Cardiac muscle cell (in vitro differentiated cells and primary cell): ENCODE data around the gene ERG. TPM values are rescaled to one million over a fixed set of nuclear protein-coding genes. Genes with fewer than 3 reads are reported as not detected.

ENCODE experiments used
- DNase-seq, 2 donors: peaks; one replicate each; pipeline versions ENCODE4 v3.0.0 to v3.0.0-alpha.2; 2010 to 2017; ENCODE audit warnings: low read depth in 1 of 2, low spot score in 1 of 2
- H3K27ac ChIP-seq: fragments of 200-600 bp; sonication (generic); 2 replicates; pipeline ENCODE4 v1.5.1; 2016
- H3K27me3 ChIP-seq: fragments of 200-600 bp; sonication (generic); 2 replicates; pipeline ENCODE4 v1.6.0; 2016; ENCODE audit warnings: control low read depth
- H3K36me3 ChIP-seq: fragments of 200-600 bp; sonication (generic); 2 replicates; pipeline ENCODE4 v1.5.1; 2016; ENCODE audit warnings: control low read depth
- H3K4me1 ChIP-seq: fragments of 200-600 bp; sonication (generic); 2 replicates; pipeline ENCODE4 v1.8.1; 2017; ENCODE audit warnings: low read depth, mild to moderate bottlenecking, mixed run types
- H3K4me3 ChIP-seq: fragments of 200-600 bp; sonication (generic); 2 replicates; pipeline ENCODE4 v1.5.1; 2016; ENCODE audit warnings: mild to moderate bottlenecking
- H3K9me3 ChIP-seq: fragments of 200-600 bp; sonication (generic); 2 replicates; pipeline ENCODE4 v1.5.1; 2017; ENCODE audit warnings: low read depth, mild to moderate bottlenecking, control low read depth
- CTCF ChIP-seq: IDR thresholded peaks from 2 replicates; pipeline ENCODE4 v1.5.1; 2012; ENCODE audit warnings: low read depth, mild to moderate bottlenecking, low read length
- polyA plus RNA-seq: library from polyadenylated mRNA; unstranded; fragments of >200 nt; fragmentation: Nextera tagmentation; extraction: Ambion mirVana; gene quantifications from 2 replicates; pipeline ENCODE4 v1.2.1, GENCODE V29; 2016
- total RNA-seq: library from RNA; depleted of rRNA; stranded (reverse); fragments of >200 nt; gene quantifications from 2 replicates; pipeline ENCODE4 v1.2.3, GENCODE V29; 2016

ERG gene
- total and polyA plus RNA-seq, 2 experiments from 2014 or later: 1.5 TPM; not detected in 1

GRCh38 chr21:38358098-38358497 is 140.2 kb downstream of the ERG start:
- Histone ChIP-seq H3K4me1 (no peaks in the 10 kb centered on the region), H3K27ac (no peak overlapping the region), H3K4me3 (no peak overlapping the region), H3K9me3 (no peaks in the 10 kb centered on the region), H3K36me3 (no peaks in the 10 kb centered on the region), H3K27me3 (no peaks in the 10 kb centered on the region)
- no peak for TF ChIP-seq CTCF
- DNase-seq: no peak

DNA sequence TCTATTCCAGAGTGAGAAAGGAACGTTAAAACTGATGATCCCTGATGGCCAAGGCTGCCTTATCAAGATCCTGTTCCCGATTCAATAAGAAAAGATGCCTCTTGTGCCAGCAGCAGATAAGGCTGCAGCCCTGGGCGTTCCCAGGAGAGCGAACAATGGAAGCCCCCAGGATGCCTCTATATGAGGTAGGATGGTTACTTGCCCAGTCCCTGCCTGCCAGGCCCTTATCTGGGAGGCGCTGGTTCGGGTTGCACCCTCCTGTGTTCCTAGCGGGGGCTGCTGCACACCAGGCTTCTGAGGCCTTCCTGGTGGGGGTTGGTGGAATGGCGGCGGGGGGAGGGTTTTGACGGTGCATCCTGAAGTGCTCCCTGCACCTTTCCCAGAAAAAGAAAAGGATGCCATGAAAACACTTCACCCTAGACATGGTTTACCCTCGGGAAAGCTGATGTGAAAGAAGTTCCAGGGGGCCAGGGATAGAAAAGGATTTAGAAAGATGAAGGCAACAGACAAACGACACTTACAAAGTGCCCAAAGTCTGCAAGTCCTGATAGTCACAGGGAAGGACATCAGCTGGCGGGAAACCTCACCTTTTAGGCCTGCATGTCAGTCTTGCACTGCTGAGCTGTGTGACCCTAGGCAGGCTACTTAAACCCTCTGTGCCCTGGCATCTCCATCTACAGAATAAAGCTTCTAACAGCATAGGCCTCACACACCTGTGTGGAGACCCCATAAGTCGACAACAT is 141.2 kb downstream of the ERG start:
- no peak for TF ChIP-seq CTCF
- DNase-seq: no peak

GRCh38 chr21:38355992-38356781 is 142.1 kb downstream of the ERG start:
- H3K4me1 ChIP-seq: no peaks in the 10 kb centered on the region
- no peaks in the 10 kb centered on the region for H3K27me3 ChIP-seq
- no peak overlapping the region for H3K27ac ChIP-seq
- peak; percentile 79 to 83 for DNase-seq
- TF ChIP-seq CTCF: peak; percentile 99
- H3K4me3 ChIP-seq: no peak overlapping the region
- H3K36me3 ChIP-seq: no peaks in the 10 kb centered on the region
- no peaks in the 10 kb centered on the region for H3K9me3 ChIP-seq

More for the DNA sequence above, 141.2 kb downstream of the ERG start:
- H3K4me1 ChIP-seq: no peaks in the 10 kb centered on the region
- H3K4me3 ChIP-seq: no peak overlapping the region
- H3K27ac ChIP-seq: no peak overlapping the region
- no peaks in the 10 kb centered on the region for H3K9me3 ChIP-seq
- H3K36me3 ChIP-seq: no peaks in the 10 kb centered on the region
- no peaks in the 10 kb centered on the region for H3K27me3 ChIP-seq

DNA sequence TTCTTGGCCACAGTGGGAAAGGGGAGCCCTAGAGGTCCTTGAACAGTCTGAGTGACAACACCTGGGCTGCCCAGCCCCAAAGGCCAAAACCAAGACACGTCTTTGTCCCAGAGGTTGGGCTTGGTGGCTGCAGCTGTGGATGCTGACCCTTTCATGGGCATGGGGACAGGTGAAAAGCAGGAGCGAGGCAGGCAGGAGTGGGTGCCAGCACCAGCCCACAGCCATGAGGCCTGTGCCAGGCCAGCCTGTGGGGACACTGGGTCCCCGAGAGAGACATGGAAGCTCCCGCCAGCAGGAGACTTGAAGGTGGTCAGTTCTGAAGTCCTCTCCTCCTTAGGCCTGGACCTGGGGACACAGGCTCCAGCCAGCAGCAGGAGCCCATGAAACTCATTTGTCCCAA is 142.9 kb downstream of the ERG start:
- no peak for DNase-seq
- Histone ChIP-seq H3K9me3 (no peaks in the 10 kb centered on the region), H3K4me3 (no peak overlapping the region), H3K36me3 (no peaks in the 10 kb centered on the region), H3K4me1 (no peaks in the 10 kb centered on the region), H3K27ac (no peak overlapping the region), H3K27me3 (no peaks in the 10 kb centered on the region)
- TF ChIP-seq CTCF: no peak

DNA sequence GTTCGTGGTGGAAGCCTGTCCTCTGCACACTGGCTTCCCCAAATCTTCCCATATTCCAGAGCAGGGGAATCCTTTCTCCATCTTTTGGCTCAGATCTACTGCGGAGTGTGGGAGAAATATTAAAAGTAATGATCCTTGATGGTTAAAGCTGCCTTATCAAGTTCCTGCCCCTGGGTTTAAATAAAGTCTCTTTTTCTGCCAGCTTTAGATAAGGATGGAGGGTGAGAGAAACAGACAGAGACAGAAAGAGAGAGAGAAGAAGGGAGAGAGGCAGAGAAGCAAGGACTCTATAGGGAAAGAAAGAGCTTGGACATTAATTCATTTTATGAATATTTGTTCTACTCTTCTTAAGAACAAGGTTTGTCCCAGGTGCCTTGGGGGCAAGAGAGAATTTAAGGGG is 143.5 kb downstream of the ERG start:
- DNase-seq: no peak
- no peaks in the 10 kb centered on the region for H3K27me3 ChIP-seq
- no peaks in the 10 kb centered on the region for H3K4me1 ChIP-seq
- no peaks in the 10 kb centered on the region for H3K36me3 ChIP-seq
- no peak for TF ChIP-seq CTCF
- H3K27ac ChIP-seq: no peak overlapping the region
- no peak overlapping the region for H3K4me3 ChIP-seq
- H3K9me3 ChIP-seq: no peaks in the 10 kb centered on the region
